Measurements from ENCODE around the gene MX2. TPM values are rescaled to one million over a fixed set of nuclear protein-coding genes. Genes with fewer than 3 reads are reported as not detected.
A peak's percentile ranks its signal among the peaks of the same experiment; 100 is the strongest.

The MX2 gene
- total RNA-seq, 2 donors from 2014 or later: 17.6 to 20.4 TPM

GRCh38 chr21:41444703-41445464, 83.1 kb downstream of the MX2 start:
- DNase-seq (ENCODE audit: low spot score): peak; percentile 37
- intact Hi-C loops (cut with DNase I): no loop called here

- intact Hi-C loops (cut with DNase I): no loop called here
- no peak for DNase-seq (ENCODE audit: low spot score)
Measured at GRCh38 chr21:41445465-41445862, 83.6 kb downstream of the MX2 start.

- intact Hi-C loops (cut with DNase I): no loop called here
- no peak for DNase-seq (ENCODE audit: low spot score)
Measured at GRCh38 chr21:41446586-41446985, 84.8 kb downstream of the MX2 start.

- intact Hi-C loops (cut with DNase I): no loop called here
- DNase-seq (ENCODE audit: low spot score): no peak
Measured at GRCh38 chr21:41447356-41447755, 85.5 kb downstream of the MX2 start.

GRCh38 chr21:41449613-41450012, 87.8 kb downstream of the MX2 start:
- intact Hi-C loops (cut with DNase I): loop anchor here in 1 of 2 donors (10.0 kb wide), 1 partner anchor 325 kb away; no protein-coding TSS in a partner anchor
- no peak for DNase-seq (ENCODE audit: low spot score)

- DNase-seq (ENCODE audit: low spot score): no peak
- intact Hi-C loops (cut with DNase I): loop anchor here in 1 of 2 donors (10.0 kb wide), 1 partner anchor 327 kb away; no protein-coding TSS in a partner anchor
Measured at GRCh38 chr21:41451753-41452676, 90.2 kb downstream of the MX2 start.

- DNase-seq (ENCODE audit: low spot score): no peak
- intact Hi-C loops (cut with DNase I): loop anchor here in 1 of 2 donors (10.0 kb wide), 1 partner anchor 328 kb away; no protein-coding TSS in a partner anchor
Measured at GRCh38 chr21:41453198-41453597, 91.4 kb downstream of the MX2 start.

- intact Hi-C loops (cut with DNase I): loop anchor here in 1 of 2 donors (10.0 kb wide), 1 partner anchor 329 kb away; no protein-coding TSS in a partner anchor
- DNase-seq (ENCODE audit: low spot score): no peak
Measured at GRCh38 chr21:41453761-41454160, 91.9 kb downstream of the MX2 start.

GRCh38 chr21:41458121-41458520, 96.3 kb downstream of the MX2 start:
- intact Hi-C loops (cut with DNase I): loop anchor here in 1 of 2 donors (10.0 kb wide), 1 partner anchor 333 kb away; no protein-coding TSS in a partner anchor
- no peak for DNase-seq (ENCODE audit: low spot score)

GRCh38 chr21:41458559-41458958, 96.7 kb downstream of the MX2 start:
- intact Hi-C loops (cut with DNase I): loop anchor here in 1 of 2 donors (10.0 kb wide), 1 partner anchor 334 kb away; no protein-coding TSS in a partner anchor
- DNase-seq (ENCODE audit: low spot score): peak; percentile 41

Other genes with a start within 250 kb of the MX2 start
- 100 to 1,000 TPM in 1 of 2 donors, 10 to 100 TPM in 1; 70.4 to 102 TPM for gene BACE2, start 193.9 kb upstream of the MX2 start, total RNA-seq
- 1 to 10 TPM in 1 of 2 donors, under 1 TPM in 1; 0.60 to 1.1 TPM for gene FAM3B, start 45.2 kb upstream of the MX2 start, total RNA-seq
- gene MX1, start 64.2 kb downstream of the MX2 start, total RNA-seq: 10 to 100 TPM; 14.0 to 52.2 TPM
- under 1 TPM in 1 of 2 donors, not detected in 1; 0.14 TPM for gene TMPRSS2, start 146.1 kb downstream of the MX2 start, total RNA-seq

All from posterior vena cava (tissue), 2 donors.